ENCODE data around the gene TRIM49.
"Not testable (repeated sequence)": the region's sequence is repeated elsewhere in the genome, so short reads cannot be mapped to it uniquely, and the experiment has no call there.

TRIM49 gene, protein sequence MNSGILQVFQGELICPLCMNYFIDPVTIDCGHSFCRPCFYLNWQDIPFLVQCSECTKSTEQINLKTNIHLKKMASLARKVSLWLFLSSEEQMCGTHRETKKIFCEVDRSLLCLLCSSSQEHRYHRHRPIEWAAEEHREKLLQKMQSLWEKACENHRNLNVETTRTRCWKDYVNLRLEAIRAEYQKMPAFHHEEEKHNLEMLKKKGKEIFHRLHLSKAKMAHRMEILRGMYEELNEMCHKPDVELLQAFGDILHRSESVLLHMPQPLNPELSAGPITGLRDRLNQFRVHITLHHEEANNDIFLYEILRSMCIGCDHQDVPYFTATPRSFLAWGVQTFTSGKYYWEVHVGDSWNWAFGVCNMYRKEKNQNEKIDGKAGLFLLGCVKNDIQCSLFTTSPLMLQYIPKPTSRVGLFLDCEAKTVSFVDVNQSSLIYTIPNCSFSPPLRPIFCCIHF

DNA sequence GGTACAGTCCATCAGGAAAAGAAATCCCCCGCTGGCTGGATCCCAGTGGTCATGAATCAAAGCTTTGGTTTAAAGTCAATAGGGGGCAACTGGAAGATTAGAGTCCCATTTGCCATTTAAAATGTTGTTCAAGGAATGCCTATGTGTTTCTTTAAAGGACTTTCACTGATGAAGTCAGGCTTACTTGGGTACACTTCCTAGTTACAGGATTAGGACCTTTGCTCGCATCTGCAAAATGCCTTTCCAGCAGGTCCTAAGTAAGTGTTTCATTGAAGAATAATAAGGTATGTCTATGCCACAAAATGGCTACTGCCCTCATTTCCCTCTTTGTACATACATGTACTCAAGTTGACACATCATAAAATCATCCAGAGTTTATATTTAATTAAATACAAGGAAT lies at the start of gene TRIM49:
TSS of gene TRIM49 (minus strand) at position 101 of the 400 bp plus-strand sequence. CDS start 4,106 bp downstream, outside the sequence.
- DNase-seq: not testable (repeated sequence)

DNA sequence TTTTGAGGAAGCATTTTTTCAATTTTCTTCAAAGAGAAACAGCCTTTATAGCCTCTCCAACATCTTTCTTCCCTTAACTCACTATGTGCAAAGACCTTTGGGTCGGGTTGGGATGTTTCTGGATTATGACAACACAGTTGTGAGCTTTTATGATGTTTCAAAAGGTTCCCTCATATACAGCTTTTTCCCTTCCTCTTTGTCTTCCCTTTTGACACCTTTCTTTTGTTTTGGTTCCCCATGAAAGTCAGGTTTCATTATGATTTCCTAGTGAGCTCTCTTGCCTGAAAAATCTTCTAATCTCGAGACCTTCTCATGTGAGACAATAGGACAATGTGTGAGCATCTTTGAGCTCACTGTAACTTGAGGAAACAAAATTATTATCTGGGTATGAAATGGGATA lies 18.3 kb upstream of the TRIM49 start:
- DNase-seq: not testable (repeated sequence)

DNA sequence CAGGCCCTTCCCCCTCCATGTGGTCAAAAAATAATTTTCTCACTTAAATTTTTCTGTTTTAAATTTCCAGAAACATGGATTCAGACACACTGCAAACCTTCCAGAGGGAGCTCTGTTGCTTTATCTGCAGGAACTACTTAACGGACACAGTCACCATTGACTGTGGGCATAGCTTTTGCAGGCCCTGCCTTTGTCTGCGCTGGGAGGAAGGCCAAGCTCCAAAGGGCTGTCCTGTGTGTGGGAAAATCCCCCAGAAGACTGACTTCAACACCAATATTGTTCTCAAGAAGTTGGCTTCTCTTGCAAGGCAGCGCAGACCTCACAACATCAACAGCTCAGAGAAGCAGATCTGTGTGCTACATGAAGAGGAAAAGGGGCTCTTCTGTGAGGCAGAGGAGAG lies 11.6 kb upstream of the TRIM49 start:
- not testable (repeated sequence) for DNase-seq

DNA sequence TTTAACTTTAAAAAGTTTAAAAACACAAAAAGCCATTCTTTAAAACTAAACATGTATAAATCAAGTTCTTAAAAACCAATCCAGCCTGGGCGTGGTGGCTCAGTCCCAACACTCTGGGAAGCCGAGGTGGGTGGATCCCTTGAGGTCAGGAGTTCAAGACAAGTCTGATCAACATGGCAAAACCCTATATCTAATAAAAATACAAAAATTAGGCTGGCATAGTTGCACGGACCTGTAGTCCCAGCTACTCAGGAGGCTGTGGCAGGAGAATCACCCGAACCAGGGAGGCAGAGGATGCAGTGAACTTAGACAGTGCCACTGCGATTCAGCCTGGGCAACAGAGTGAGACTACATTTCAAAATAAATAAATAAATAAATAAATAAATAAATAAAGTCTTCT lies 5.2 kb upstream of the TRIM49 start:
- not testable (repeated sequence) for DNase-seq

DNA sequence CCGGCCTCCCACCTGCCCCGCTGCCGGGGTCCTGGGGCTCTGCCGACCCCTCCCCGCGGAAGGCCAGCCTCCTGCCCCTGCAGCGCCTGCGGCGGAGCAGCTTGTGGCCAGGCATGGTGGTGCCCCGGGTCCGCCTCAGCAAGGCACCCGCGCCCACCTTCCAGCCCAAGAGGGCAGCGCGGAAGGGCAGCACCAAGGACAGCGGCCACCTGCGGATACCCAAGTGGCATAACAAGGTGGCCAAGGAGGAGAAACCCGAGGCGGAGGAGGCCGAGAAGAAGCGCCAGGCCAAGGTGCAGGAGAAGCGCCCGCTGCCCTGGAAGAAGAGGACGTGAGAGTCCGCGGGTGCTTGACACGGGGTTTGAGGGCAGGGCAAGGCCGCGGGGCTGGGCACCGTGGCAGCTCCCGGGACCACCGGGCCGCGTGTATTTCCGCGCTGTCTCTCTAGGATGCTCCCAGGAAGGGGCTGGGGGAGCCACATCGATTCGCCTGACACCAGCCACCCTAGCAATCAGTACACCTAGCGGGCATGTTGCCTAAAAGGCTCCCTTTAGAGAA lies 20.8 kb downstream of the TRIM49 start:
- not testable (repeated sequence) for DNase-seq

DNA sequence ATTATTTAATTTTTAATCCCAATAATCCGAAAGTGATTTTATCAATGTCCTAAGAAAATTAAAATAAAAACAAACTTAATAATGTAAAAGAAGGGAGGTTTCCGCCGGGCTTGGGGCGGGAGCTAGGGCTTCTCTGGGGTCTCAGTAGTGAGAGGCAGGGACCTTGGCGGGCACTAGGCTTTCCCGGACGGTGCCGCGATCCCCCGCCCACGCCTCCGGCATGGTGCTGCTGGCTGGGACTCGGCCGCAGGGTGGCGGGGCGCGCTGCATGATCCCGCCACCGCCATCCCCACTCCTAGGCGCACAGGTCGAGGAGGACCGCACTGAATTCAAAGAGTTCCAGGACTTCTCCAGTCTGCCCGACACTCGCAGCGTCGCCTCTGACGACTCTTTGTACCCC lies 22.6 kb downstream of the TRIM49 start:
- DNase-seq: not testable (repeated sequence)

DNA sequence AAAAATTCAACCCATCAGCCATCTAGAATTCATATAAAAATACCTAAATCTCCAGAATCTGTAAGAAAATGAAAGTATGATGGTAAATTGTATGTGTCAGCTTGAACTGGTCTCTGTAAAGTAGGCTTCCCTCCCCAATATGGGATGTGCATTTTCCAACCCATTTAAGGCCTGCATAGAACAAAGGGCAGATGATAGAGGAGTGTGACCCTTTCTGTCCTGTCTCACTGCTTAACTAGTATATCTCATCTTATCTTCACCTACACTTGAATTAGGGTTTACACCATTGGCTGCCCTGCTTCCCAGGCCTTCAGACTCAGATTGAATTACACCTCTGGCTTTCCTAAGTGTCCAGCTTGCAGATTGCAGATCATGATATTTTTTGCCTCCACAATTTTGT lies 57.6 kb downstream of the TRIM49 start:
- not testable (repeated sequence) for DNase-seq
